Dedifferentiated amniotic fluid mesenchymal stem cell (primary cell): ENCODE results near the gene C16orf74.
A peak's percentile ranks its signal among the peaks of the same experiment; 100 is the strongest.

ENCODE experiments used
- DNase-seq: peaks from one replicate; pipeline ENCODE4 v3.0.0-alpha.2; 2016; ENCODE audit errors: extremely low spot score

The C16orf74 gene

GRCh38 chr16:85695196-85696128 lies 55.4 kb downstream of the C16orf74 start:
- no peak for DNase-seq

DNA sequence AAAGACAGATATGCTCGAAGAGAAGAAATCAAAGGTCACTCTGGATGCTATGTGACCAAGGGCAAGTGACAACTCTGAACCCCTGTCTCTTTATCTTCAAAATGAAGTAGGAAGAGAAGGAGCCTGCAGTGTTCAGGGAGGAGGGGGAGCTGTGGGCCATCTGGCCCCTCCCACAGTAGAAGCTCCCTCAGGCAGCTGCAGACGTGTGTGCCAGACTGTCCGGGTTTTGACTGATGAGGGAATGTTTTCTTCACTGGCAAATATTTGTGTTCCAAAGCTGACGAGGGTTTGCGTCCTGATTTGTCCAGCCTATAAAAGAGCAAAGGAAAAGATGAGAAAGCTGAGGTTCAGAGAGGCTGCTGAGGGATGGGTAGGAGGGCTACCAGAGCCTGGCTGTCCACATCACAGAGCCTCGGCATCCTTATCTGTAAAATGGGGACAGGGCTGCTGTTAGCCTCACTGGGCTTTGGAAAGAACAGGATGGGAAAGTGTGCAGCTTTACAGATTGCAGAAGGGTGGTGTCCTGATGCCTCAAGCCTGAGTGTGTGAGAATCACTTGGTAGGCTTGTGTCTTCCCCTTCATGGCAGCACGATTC lies 60.3 kb downstream of the C16orf74 start:
- no peak for DNase-seq

- no peak for DNase-seq
These were observed 61.0 kb downstream of the C16orf74 start for GRCh38 chr16:85689950-85690320.

DNA sequence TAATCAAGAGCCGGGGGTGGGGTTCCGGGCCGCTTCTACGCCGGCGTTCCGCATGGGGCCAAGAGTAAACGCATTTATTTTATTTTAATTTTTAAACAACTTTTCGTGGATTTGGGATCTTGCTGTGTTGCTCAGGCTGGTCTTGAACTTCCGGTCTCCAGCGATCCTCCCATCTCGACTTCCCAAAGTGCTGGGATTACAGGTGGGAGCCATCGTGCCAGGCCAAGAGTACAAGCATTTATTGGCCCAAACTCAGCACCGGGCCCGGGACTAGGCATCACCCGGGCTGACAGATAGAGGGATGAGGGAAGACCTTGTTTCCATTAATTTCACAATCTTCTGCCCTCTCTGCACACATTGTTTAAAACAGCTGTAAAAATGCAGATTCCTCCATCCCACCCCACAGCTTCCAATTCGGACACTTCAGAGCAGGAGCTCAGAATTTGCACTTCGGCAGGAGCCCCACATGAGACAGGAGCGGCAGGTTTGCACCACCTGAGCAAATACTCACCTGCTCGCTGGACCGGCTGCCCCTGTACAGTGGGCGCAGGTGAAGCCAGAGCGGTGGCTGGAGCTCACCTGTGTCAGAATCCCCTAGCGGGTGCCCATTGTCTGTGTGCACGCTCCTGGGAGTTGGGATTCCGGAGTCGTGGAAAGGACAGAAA lies 61.5 kb downstream of the C16orf74 start:
- no peak for DNase-seq

DNA sequence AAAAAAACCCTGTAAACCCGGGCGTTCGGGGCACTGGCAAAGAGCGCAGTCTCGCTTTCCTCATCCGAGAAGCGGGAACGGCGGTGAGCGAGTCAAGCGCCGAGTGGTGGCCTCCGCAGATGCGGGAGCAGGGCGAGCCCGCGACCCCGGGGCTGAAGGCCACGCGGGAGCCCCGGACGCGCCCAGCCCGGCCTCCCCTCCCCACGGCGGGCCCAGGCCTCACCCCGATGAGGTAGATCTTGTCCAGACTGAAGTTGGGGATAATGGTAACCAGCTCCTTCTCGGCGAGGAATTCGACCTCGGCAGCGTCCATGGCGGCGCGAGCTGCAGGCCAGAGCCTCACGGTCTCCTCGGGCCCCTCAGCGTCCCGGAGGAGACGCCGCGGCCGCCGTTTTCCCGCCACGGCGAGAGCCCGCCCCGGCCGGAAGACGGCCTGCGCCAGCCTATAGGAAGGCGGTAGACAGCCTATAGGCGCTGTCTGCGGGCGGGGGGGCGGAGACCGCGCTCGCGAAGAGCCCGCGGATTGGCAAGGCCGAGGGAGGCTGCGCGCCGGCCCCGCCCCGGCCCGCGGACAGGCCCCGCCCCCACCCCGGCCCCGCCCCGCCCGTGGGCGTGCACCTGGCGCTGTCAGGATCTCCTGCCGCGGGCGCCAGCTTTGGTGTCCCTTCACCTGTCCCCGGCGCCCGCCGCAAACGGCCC lies 62.2 kb downstream of the C16orf74 start, which contains the start of gene GINS2:
Gene GINS2 (minus strand): TSS at position 369 of the 699 bp plus-strand sequence. CDS start 56 bp downstream, at position 313.
- DNase-seq, result peak; percentile 81

GRCh38 chr16:85687651-85688471 lies 63.0 kb downstream of the C16orf74 start:
- DNase-seq, result no peak

- no peak for DNase-seq
These were observed 63.8 kb downstream of the C16orf74 start for GRCh38 chr16:85686912-85687591.

- no peak for DNase-seq
These were observed 65.6 kb downstream of the C16orf74 start for GRCh38 chr16:85685251-85685650.

- DNase-seq, result no peak
These were observed 67.5 kb downstream of the C16orf74 start for GRCh38 chr16:85683363-85683762.

DNA sequence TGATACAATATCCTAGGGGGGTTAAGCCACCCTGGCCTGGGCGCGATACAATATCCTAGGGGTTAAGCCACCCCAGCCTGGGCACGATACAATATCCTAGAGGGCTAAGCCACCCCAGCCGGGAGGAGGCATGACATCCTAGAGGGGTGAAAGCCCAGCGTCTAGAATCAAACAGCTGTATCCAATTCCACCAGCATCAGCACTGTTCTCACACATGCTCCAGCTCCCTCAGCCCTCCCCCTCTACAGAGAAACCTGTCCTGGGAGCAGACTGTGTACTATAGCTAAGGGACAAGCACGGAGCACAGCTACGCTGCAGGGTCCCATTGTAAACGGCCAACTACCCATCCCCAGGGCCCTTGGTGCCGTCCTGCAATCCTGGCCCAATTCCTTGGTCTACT lies 68.4 kb downstream of the C16orf74 start:
- DNase-seq, result no peak

- no peak for DNase-seq
These were observed 69.6 kb downstream of the C16orf74 start for GRCh38 chr16:85681255-85681654.

- DNase-seq, result no peak
These were observed 70.4 kb downstream of the C16orf74 start for GRCh38 chr16:85680352-85680944.

- no peak for DNase-seq
These were observed 71.0 kb downstream of the C16orf74 start for GRCh38 chr16:85679870-85680269.

GRCh38 chr16:85678821-85679220 lies 72.1 kb downstream of the C16orf74 start:
- no peak for DNase-seq

DNA sequence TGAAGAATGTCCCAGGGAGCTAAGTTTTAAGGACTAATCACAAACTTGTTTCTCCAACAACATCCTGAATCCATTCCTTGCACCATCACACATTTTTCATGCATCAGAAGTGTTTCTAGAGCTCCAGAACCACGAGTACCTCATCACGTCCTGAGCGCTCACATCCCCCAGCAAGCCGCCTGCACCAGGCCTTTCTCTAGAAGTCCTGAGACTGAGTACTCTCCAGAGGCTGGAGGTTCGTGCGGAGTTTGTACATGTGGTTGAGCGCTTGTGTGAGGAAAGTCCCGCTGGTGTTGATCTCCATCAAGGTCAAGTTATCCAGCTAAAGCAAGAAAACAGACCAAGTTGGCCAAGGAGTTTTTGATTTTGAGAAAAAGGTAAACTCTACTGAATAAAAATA lies 72.9 kb downstream of the C16orf74 start:
- no peak for DNase-seq

GRCh38 chr16:85677383-85677967 lies 73.4 kb downstream of the C16orf74 start:
- DNase-seq, result no peak

GRCh38 chr16:85676466-85676865 lies 74.4 kb downstream of the C16orf74 start:
- DNase-seq, result no peak

DNA sequence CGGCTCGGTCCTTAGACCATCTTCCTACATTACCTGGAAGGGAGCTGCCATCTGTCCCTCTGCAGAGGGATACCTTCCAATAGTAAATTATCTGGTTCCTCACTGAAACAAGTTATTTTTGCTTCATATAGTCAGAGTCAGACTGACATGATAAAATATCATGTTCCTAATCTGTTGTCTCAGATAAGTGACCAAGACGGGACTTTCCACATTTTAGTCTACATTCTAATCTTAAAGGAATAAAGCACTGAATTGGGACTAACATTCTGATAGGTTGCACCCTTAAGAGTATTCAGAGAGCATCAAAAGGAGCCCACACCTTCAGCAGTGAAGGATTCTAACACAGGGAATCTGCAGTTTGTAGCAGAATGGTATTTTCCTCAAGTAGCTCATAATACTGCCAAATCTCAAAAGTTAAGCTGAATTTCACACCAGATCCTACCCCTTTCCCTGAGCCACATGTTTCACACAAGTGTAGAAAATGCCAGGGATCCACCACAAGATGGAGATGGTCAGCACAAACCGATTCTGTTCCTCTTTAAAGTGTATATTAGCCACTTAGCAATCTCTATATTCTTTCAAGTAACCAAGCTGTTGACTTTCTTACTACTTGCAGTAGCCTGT lies 75.5 kb downstream of the C16orf74 start:
- no peak for DNase-seq

DNA sequence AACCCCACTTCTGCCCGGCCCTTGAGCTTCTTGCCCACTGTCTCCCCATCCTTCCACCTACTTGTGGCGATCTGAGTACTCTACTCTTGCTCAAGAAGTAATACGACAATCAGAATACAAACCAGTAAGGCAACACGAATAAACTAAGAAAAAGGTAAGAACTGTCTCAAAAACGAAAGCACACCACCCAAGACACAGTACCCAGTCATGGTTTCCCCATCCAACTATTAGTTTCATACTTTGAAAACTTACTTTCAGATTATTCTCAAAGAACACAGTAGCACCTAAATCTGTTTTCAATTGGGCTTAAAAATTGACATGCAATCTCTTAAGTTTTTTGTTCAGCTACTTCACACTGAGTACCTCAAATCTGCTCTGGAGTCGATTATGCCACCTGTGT lies 76.1 kb downstream of the C16orf74 start:
- no peak for DNase-seq
